Ishikawa (cell line): Measurements from ENCODE around the gene GTF2F2.

ENCODE experiments used
- RAD21 ChIP-seq: IDR thresholded peaks from 2 replicates; pipeline ENCODE4 v1.6.1; 2012; ENCODE audit warnings: low read depth
- REST ChIP-seq: IDR thresholded peaks from 2 replicates; pipeline ENCODE4 v1.6.1; 2012; ENCODE audit warnings: low read depth, mild to moderate bottlenecking
- TAF1 ChIP-seq: IDR thresholded peaks from 2 replicates; pipeline ENCODE4 v1.6.1; 2012; ENCODE audit warnings: low read depth, mild to moderate bottlenecking
- TEAD4 ChIP-seq: IDR thresholded peaks from 2 replicates; pipeline ENCODE4 v1.6.1; 2012

GRCh38 chr13:45137526-45137925 lies 17.2 kb downstream of the GTF2F2 start:
- TF ChIP-seq RAD21 (no peak), TEAD4 (no peak), TAF1 (no peak), REST (no peak)
